Measurements from ENCODE around the gene METTL26. TPM values are rescaled to one million over a fixed set of nuclear protein-coding genes. Genes with fewer than 3 reads are reported as not detected.

METTL26 gene
- total and polyA plus RNA-seq, 2 experiments from 2014 or later = 77.9 to 155 TPM

- H3K27ac ChIP-seq = no peak within 1 kb of the TSS
- no peaks in the 10 kb centered on the region for H4K20me1 ChIP-seq (ENCODE audit: insufficient read depth, poor library complexity, severe bottlenecking)
- WGBS (ENCODE audit: low lambda C conversion rate, missing lambda C conversion rate) = 11% methylated on average over 37 of the region's 73 CpGs
- H3K4me2 ChIP-seq = peak within 1 kb of the TSS; percentile 94
- H3K9me2 ChIP-seq (replicated peaks; ENCODE audit: insufficient read depth) = no peaks in the 10 kb centered on the region
- H3K4me1 ChIP-seq (ENCODE audit: insufficient read depth) = peaks cover 20% of the 10 kb centered on the region
- peak within 1 kb of the TSS; percentile 36 for H3K4me3 ChIP-seq
- H2AFZ ChIP-seq = no peak within 1 kb of the TSS
- H3K9me3 ChIP-seq (ENCODE audit: low read depth) = no peaks in the 10 kb centered on the region
- TF ChIP-seq, protein P1, sequence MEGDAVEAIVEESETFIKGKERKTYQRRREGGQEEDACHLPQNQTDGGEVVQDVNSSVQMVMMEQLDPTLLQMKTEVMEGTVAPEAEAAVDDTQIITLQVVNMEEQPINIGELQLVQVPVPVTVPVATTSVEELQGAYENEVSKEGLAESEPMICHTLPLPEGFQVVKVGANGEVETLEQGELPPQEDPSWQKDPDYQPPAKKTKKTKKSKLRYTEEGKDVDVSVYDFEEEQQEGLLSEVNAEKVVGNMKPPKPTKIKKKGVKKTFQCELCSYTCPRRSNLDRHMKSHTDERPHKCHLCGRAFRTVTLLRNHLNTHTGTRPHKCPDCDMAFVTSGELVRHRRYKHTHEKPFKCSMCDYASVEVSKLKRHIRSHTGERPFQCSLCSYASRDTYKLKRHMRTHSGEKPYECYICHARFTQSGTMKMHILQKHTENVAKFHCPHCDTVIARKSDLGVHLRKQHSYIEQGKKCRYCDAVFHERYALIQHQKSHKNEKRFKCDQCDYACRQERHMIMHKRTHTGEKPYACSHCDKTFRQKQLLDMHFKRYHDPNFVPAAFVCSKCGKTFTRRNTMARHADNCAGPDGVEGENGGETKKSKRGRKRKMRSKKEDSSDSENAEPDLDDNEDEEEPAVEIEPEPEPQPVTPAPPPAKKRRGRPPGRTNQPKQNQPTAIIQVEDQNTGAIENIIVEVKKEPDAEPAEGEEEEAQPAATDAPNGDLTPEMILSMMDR (IDR thresholded peaks at IDR 0.05; ENCODE audit: poor library complexity) = no peak
- TF ChIP-seq EZH2phosphoT487 (IDR thresholded peaks at IDR 0.05; ENCODE audit: low read depth, severe bottlenecking, unreplicated experiment) = no peak
- TF ChIP-seq EZH2 (IDR thresholded peaks at IDR 0.05; ENCODE audit: borderline replicate concordance) = no peak
- DNase-seq (ENCODE audit: low spot score) = peak; percentile 56
- H3K79me2 ChIP-seq = no peaks in the 10 kb centered on the region
- H3K36me3 ChIP-seq (replicated peaks; ENCODE audit: insufficient read depth, low read depth) = no peaks in the 10 kb centered on the region
- H3K27me3 ChIP-seq = no peaks in the 10 kb centered on the region
Observed at GRCh38 chr16:674968-675883, 39.1 kb upstream of the METTL26 start, which contains the start of gene RHBDL1. Gene RHBDL1, plus strand, starts transcription at chr16:675671. Its CDS starts 120 bp downstream, at chr16:675791.

DNA sequence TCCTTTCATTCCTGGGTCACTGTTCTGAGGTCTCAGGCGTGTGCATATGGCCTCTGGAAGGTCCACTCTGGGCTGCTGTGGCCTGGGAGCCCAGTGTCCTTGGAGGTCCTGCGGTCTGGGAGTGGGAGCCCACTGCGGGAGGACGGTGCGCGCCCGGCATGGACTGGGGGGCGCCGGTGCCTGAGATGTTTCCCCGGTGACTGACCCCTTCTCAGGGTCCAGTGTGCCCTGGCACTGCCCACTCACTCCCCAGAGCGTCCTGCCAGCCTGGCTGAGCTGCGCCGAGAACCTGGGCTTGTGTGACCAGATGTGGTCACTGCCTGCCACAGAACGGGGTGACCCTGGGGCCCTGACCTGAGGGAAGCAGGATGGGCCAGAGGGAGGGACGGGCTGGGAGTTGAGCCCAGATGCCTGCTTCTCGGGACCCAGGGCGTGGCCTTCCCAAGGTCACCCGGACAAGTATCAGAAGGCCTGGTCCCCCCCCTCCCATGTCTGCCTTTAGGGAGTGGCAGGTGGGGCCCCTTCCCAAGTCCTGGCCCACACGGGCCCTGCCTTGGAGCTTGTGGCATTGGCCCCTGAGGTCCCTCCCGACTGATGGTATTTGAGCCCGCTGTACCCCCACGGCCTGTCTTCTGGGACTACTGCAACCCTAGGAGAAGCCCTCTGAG is 38.2 kb upstream of the METTL26 start:
- Histone ChIP-seq H3K79me2 (peaks cover 8% of the 10 kb centered on the region), H3K9me3 (ENCODE audit: low read depth) (no peaks in the 10 kb centered on the region), H3K9me2 (replicated peaks; ENCODE audit: insufficient read depth) (no peaks in the 10 kb centered on the region), H4K20me1 (ENCODE audit: insufficient read depth, poor library complexity, severe bottlenecking) (no peaks in the 10 kb centered on the region), H3K27ac (no peak overlapping the region), H2AFZ (no peak overlapping the region), H3K27me3 (no peaks in the 10 kb centered on the region), H3K4me2 (no peak overlapping the region), H3K36me3 (replicated peaks; ENCODE audit: insufficient read depth, low read depth) (no peaks in the 10 kb centered on the region), H3K4me3 (no peak overlapping the region), H3K4me1 (ENCODE audit: insufficient read depth) (peaks cover 18% of the 10 kb centered on the region)
- DNase-seq (ENCODE audit: low spot score) = no peak
- no peak for TF ChIP-seq EZH2phosphoT487 (IDR thresholded peaks at IDR 0.05; ENCODE audit: low read depth, severe bottlenecking, unreplicated experiment)
- TF ChIP-seq, protein P1 (IDR thresholded peaks at IDR 0.05; ENCODE audit: poor library complexity) = no peak
- TF ChIP-seq EZH2 (IDR thresholded peaks at IDR 0.05; ENCODE audit: borderline replicate concordance) = no peak
- WGBS (ENCODE audit: low lambda C conversion rate, missing lambda C conversion rate) = 89% methylated on average over 20 of the region's 22 CpGs

- Histone ChIP-seq H3K36me3 (replicated peaks; ENCODE audit: insufficient read depth, low read depth) (no peaks in the 10 kb centered on the region), H3K9me2 (replicated peaks; ENCODE audit: insufficient read depth) (no peaks in the 10 kb centered on the region), H3K27ac (no peak overlapping the region), H3K9me3 (ENCODE audit: low read depth) (no peaks in the 10 kb centered on the region), H3K4me1 (ENCODE audit: insufficient read depth) (peaks cover 14% of the 10 kb centered on the region), H3K4me2 (no peak overlapping the region), H4K20me1 (ENCODE audit: insufficient read depth, poor library complexity, severe bottlenecking) (no peaks in the 10 kb centered on the region), H3K27me3 (no peaks in the 10 kb centered on the region), H2AFZ (no peak overlapping the region), H3K4me3 (no peak overlapping the region), H3K79me2 (peaks cover 17% of the 10 kb centered on the region)
- TF ChIP-seq EZH2 (IDR thresholded peaks at IDR 0.05; ENCODE audit: borderline replicate concordance) (no peak), EZH2phosphoT487 (IDR thresholded peaks at IDR 0.05; ENCODE audit: low read depth, severe bottlenecking, unreplicated experiment) (no peak)
- TF ChIP-seq, protein P1 (IDR thresholded peaks at IDR 0.05; ENCODE audit: poor library complexity) = no peak
- no peak for DNase-seq (ENCODE audit: low spot score)
- 96% methylated on average over 12 of the region's 18 CpGs for WGBS (ENCODE audit: low lambda C conversion rate, missing lambda C conversion rate)
Observed at GRCh38 chr16:673399-673991, 37.4 kb upstream of the METTL26 start.
